ENCODE measurements around the gene FOXF1. TPM values are rescaled to one million over a fixed set of nuclear protein-coding genes. Genes with fewer than 3 reads are reported as not detected.
A peak's percentile ranks its signal among the peaks of the same experiment; 100 is the strongest.

Gene FOXF1
- total RNA-seq, 2 donors from 2014 or later = 4.1 TPM; not detected in 1

DNA sequence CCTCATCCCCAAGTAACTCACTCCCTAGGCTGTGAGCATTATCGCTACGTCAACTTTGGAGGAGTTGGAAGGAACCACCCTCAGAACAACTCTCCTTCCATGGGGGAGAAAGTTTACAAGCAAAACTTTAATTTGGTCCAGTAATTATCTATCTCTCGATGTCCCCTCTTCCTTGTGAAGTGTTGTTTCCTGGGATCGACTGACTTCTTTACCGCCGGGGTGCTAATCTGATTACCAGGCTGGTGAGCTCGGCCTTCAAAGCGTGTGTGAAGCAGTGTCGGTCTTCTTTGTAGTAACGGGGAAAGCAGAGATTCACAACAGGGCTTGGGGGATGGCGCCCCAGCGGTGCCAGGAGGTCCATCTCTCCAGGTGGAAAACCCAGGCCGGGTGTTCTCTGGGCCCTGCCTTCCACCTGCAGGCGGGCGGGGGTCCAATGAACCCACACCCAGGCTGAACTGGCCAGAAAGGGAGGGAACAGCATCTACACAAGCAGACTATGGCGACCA, 14.5 kb upstream of the FOXF1 start:
- Histone ChIP-seq H3K36me3 (no peaks in the 10 kb centered on the region), H3K27me3 (replicated peaks; ENCODE audit: insufficient read depth) (peaks cover 23% of the 10 kb centered on the region), H3K4me3 (no peak overlapping the region), H3K4me1 (ENCODE audit: control insufficient read depth in 1 of 2, low read depth in 2 of 2) (peaks cover 11 to 13% of the 10 kb centered on the region in 2 donors), H3K9me3 (no peaks in the 10 kb centered on the region), H3K27ac (no peak overlapping the region)
- ATAC-seq (ENCODE audit: insufficient number of reproducible peaks, low FRiP score, low read depth) (no peak), DNase-seq (ENCODE audit: low spot score) (no peak)
- TF ChIP-seq, protein P1, sequence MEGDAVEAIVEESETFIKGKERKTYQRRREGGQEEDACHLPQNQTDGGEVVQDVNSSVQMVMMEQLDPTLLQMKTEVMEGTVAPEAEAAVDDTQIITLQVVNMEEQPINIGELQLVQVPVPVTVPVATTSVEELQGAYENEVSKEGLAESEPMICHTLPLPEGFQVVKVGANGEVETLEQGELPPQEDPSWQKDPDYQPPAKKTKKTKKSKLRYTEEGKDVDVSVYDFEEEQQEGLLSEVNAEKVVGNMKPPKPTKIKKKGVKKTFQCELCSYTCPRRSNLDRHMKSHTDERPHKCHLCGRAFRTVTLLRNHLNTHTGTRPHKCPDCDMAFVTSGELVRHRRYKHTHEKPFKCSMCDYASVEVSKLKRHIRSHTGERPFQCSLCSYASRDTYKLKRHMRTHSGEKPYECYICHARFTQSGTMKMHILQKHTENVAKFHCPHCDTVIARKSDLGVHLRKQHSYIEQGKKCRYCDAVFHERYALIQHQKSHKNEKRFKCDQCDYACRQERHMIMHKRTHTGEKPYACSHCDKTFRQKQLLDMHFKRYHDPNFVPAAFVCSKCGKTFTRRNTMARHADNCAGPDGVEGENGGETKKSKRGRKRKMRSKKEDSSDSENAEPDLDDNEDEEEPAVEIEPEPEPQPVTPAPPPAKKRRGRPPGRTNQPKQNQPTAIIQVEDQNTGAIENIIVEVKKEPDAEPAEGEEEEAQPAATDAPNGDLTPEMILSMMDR (IDR thresholded peaks at IDR 0.05) = no peak

DNA sequence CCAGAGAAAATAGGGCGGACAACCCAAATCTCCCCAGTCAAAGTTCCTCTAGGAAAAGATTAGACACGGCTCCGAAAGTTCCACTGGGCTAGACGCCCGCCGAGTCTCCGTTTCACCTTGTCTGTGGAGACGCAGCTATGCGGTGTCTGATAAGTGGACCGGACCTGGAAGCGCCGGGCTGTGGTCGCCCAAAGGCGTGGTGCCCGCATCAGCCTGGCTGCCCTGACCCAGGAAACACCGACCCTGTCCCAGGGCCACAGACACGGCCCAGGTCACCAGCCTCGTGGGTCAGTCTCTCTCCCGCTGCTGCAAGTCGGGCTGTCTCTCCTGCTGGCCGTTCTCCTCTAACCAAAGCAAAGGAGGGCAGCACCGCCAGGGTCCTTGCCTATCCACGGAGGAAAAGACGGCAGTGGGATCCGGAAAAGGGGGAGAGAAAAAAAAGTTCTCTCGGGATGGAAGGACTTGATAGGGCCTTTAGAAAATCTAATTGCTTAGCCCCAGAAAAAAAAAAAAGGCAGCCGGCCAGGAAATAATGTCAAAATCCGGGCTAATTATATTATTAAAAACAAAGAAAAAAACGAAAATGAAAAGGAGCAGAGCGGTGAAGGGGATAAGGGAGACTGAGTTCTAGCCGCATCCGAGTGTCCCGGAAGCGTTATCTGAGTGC, 13.9 kb upstream of the FOXF1 start:
- ATAC-seq (ENCODE audit: insufficient number of reproducible peaks, low FRiP score, low read depth) (no peak), DNase-seq (ENCODE audit: low spot score) (no peak)
- peaks cover 29% of the 10 kb centered on the region for H3K27me3 ChIP-seq (replicated peaks; ENCODE audit: insufficient read depth)
- TF ChIP-seq, protein P1 (IDR thresholded peaks at IDR 0.05) = no peak
- H3K27ac ChIP-seq = no peak overlapping the region
- peaks cover 11 to 13% of the 10 kb centered on the region in 2 donors for H3K4me1 ChIP-seq (ENCODE audit: control insufficient read depth in 1 of 2, low read depth in 2 of 2)
- H3K4me3 ChIP-seq = no peak overlapping the region
- H3K36me3 ChIP-seq = no peaks in the 10 kb centered on the region
- H3K9me3 ChIP-seq = no peaks in the 10 kb centered on the region

DNA sequence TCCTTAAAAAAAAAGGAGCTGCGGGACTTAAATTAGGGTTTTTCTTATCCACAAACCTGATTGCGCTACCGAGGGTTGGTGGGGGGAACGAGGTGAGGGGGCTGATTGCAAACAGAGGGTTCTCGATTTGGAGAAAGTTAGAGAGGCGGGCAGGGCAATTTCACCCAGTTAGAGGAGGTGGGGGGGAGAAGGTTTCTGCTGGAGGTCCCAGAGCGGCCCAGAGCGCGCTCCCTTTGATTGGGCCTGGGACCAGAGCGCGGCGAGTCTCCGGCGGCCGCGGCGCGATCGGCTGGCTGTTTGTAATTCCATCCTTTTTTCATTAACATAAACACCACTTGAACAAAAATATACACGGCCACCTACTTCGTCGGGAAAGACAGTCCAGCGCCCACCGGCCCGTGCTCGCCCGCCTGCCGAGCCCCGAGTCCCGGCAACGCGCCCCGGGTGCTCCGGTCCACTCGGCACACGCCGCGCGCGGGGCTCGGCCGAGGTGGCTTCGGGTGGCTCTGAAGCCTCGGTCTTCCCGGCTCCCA, 13.3 kb upstream of the FOXF1 start:
- no peaks in the 10 kb centered on the region for H3K9me3 ChIP-seq
- no peak overlapping the region for H3K4me3 ChIP-seq
- no peak for DNase-seq (ENCODE audit: low spot score)
- H3K27ac ChIP-seq = no peak overlapping the region
- no peak for ATAC-seq (ENCODE audit: insufficient number of reproducible peaks, low FRiP score, low read depth)
- H3K4me1 ChIP-seq (ENCODE audit: control insufficient read depth in 1 of 2, low read depth in 2 of 2) = peaks cover 11 to 13% of the 10 kb centered on the region in 2 donors
- no peaks in the 10 kb centered on the region for H3K36me3 ChIP-seq
- H3K27me3 ChIP-seq (replicated peaks; ENCODE audit: insufficient read depth) = peaks cover 34% of the 10 kb centered on the region
- TF ChIP-seq, protein P1 (IDR thresholded peaks at IDR 0.05) = no peak

DNA sequence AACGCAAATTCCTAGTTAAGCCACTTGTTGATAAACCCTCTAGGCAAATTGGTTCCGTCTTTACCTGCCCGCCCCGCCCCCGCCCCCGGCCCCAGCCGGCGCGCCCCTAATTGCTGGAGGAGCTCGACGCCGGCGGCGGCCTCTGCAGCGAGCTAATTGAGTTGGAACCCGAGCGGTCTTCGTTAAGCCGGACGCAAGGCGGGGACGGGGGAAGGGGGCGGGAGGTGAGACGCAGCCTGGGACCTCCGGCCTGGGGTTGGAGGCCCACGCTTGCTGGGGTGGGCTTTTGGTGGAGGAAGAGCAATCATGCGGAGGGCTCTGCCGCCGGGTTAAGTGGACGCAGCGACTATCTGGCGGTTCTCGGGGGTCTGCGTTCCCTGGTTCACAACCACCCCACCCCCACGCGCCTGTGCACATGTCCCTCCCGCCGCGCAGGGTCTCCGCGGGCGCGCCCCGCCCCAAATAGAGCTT, 12.7 kb upstream of the FOXF1 start:
- ATAC-seq (ENCODE audit: insufficient number of reproducible peaks, low FRiP score, low read depth) (no peak), DNase-seq (ENCODE audit: low spot score) (no peak)
- no peak overlapping the region for H3K27ac ChIP-seq
- no peaks in the 10 kb centered on the region for H3K9me3 ChIP-seq
- H3K36me3 ChIP-seq = no peaks in the 10 kb centered on the region
- H3K4me3 ChIP-seq = no peak overlapping the region
- peaks cover 39% of the 10 kb centered on the region for H3K27me3 ChIP-seq (replicated peaks; ENCODE audit: insufficient read depth)
- TF ChIP-seq, protein P1 (IDR thresholded peaks at IDR 0.05) = no peak
- H3K4me1 ChIP-seq (ENCODE audit: control insufficient read depth in 1 of 2, low read depth in 2 of 2) = peaks cover 11 to 13% of the 10 kb centered on the region in 2 donors

DNA sequence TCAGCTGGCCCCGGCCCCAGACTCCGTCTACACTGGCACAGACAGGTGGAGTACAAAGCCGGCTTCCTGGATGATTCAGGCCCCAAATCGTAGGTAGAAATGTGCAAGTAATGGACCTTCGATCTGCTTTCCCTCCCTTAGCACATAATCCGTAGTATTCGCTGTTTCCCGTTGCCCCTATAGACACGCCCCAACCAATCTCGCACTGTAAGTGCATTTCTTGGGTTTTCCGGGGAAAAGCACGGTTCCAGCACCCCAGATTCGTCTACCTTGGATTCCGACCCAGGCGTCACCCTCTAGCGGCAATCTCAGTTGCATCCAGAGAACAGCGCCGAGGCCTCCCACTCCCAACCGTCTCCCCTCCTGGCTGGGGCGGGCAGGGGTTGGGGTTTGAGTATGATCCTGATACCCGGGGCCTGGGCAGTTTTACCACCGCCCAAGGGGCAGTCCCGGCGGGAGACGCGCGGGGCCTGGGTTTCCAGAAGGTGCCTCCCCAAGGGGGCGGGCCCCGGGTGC, 12.1 kb upstream of the FOXF1 start:
- Histone ChIP-seq H3K36me3 (no peaks in the 10 kb centered on the region), H3K9me3 (no peaks in the 10 kb centered on the region), H3K27ac (no peak overlapping the region), H3K27me3 (replicated peaks; ENCODE audit: insufficient read depth) (peaks cover 44% of the 10 kb centered on the region), H3K4me1 (ENCODE audit: control insufficient read depth in 1 of 2, low read depth in 2 of 2) (peaks cover 11 to 13% of the 10 kb centered on the region in 2 donors), H3K4me3 (peak overlapping the region; percentile 49)
- no peak for ATAC-seq (ENCODE audit: insufficient number of reproducible peaks, low FRiP score, low read depth)
- no peak for DNase-seq (ENCODE audit: low spot score)
- TF ChIP-seq, protein P1 (IDR thresholded peaks at IDR 0.05) = no peak

All from thoracic aorta (tissue), 2 donors.